Right ventricle myocardium superior (tissue), 1 donor: Measurements from ENCODE around the gene RARA. TPM values are rescaled to one million over a fixed set of nuclear protein-coding genes. Genes with fewer than 3 reads are reported as not detected.

Experiments
- ATAC-seq: fragments of 200-7000 bp; cut with Tn5 transposase; one replicate; pipeline ENCODE4 v1.9.1; 2020; ENCODE audit warnings: mild to moderate bottlenecking; ENCODE audit not compliant: poor library complexity
- DNase-seq: peaks from one replicate; pipeline ENCODE4 v3.0.0-alpha.2; 2020
- intact Hi-C: fragments of 100-400 bp; cut with DNase I; formaldehyde crosslinking; loops from one replicate; pipeline ENCODE4 v1.11.2; 2022
- long read RNA-seq: library from polyadenylated mRNA; unstranded; transcript quantifications from one replicate; pipeline ENCODE4 v2.0.0, GENCODE V29; 2021
- total RNA-seq: library from RNA; stranded (reverse); fragmentation: NEBNext Ultra II Directional; extraction: Animal tissue kit (Norgen Biotek cat#: 25700); gene quantifications from one replicate; pipeline ENCODE4 v1.2.1, GENCODE V29; 2021
- donor health status: DM: no; HTN: yes; CAD: no; lungs with severe emphysema.

RARA gene
- 15.8 TPM for total RNA-seq
- long read RNA-seq, transcript RARA-204 (9 exons, 2,024 nt) = minor isoform, 7 of 27 reads
- long read RNA-seq, transcript RARA-202 (8 exons, 2,285 nt) = major isoform, 10 of 27 reads
- long read RNA-seq, partial matches to known transcripts = 4 of 27 reads
- long read RNA-seq, other reads (novel, unspliced or antisense) = 6 of 27 reads

DNA sequence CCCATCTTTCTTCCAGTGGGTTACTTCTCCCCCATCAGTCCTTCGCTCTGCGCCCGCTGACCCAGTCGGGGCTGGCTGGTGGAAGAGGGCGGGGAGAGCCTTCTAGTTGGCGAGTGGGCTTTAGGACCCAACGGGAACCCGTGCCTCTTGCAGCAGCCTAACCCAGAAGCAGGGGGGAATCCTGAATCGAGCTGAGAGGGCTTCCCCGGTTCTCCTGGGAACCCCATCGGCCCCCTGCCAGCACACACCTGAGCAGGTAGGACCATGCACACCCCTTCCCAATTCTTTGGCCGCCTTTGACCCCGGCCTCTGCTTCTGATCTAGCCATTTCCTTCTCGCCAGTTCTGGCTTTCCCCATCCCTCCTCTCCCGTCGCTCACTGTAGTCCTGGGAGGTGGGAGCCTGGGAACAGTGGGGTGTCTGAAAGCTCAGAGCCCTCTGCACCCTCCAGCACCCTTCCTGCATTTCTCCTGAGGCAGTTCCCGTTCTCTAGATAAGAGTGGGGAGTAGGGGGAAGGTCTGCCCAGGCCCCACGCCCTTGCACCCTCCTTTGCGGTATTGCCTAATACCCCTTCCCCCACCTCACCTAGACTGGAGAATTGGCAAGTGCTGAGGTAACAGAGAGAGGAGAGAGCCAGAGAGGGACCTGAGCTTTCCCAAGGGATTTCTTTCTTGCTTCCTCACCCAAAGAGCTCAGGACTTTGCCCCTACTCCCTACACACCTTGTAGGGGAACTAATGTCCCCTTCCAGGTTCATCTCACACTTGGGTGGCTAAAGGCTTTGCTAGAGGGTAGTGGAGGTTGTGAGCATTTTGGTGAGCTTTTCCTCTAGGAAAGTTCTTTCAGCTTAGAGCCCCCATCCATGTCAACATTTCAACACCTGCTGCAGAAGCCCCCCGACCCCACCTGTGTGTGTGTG, at the start of gene RARA:
RARA (plus strand) TSS at position 150 of the 918 bp plus-strand sequence. CDS start 22,039 bp downstream, outside the sequence.
- peak; percentile 76 for DNase-seq
- ATAC-seq = peak; percentile 46
- intact Hi-C loops = loop anchor here (10.0 kb wide), 1 partner anchor 246 kb away; no protein-coding TSS in a partner anchor

DNA sequence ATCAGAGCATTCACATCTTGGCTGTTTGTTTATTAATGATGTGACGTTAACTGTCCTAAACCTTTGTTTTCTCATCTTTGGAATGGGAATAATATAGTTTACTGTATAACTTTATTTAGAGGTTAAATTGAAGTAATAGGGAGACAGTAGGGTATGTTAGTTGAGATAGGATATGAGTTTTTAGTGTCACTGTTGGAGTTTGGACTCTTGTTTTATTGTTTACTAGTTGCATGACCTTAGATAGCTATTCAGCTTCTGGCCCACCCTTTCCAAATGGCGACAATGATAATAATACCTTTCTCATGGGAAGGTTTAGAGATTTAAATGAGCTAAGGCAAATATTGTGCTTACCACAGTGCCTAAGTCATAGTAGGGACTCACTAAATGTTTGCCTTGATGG, 49.5 kb upstream of the RARA start:
- intact Hi-C loops = no loop called here
- ATAC-seq (no peak), DNase-seq (no peak)

GRCh38 chr17:40260528-40260927, 48.5 kb upstream of the RARA start:
- ATAC-seq (no peak), DNase-seq (no peak)
- intact Hi-C loops = no loop called here

DNA sequence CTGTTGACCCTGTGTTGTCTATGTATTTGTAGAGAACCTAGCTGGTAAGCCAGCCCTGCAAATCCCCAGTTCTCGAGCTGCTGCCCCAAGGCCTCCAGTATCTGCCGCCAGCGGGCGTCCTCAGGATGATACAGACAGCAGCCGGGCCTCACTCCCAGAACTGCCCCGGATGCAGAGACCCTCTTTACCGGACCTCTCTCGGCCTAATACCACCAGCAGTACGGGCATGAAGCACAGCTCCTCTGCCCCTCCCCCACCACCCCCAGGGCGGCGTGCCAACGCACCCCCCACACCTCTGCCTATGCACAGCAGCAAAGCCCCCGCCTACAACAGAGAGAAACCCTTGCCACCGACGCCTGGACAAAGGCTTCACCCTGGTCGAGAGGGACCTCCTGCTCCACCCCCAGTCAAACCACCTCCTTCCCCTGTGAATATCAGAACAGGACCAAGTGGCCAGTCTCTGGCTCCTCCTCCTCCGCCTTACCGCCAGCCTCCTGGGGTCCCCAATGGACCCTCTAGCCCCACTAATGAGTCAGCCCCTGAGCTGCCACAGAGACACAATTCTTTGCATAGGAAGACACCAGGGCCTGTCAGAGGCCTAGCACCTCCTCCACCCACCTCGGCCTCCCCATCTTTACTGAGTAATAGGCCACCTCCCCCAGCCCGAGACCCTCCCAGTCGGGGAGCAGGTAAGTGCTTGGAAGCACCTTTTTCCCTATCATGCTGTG, 44.4 kb upstream of the RARA start:
- intact Hi-C loops = no loop called here
- no peak for ATAC-seq
- DNase-seq = no peak

DNA sequence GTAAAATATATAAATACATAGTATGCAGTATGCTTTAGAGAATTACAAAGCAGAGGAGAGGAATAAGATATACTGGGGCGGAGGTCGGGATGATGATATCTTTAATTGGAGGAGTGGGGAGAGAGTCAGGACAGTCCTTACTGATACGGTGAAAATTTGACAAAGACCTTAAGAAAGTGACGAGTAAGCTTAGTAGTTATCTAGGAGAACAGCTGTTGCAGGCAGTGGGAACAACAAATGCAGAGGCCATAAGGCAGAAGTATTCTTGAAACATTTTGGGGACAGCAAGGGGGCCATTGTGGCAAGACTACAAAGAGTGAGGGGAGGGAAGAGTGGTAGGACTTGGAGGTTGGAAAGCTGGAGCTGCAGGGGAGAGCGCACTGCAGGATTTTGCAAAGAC, 43.6 kb upstream of the RARA start:
- DNase-seq (no peak), ATAC-seq (no peak)
- intact Hi-C loops = no loop called here

GRCh38 chr17:40266882-40267281, 42.1 kb upstream of the RARA start:
- intact Hi-C loops = no loop called here
- DNase-seq (no peak), ATAC-seq (no peak)

GRCh38 chr17:40268141-40268712, 40.8 kb upstream of the RARA start:
- DNase-seq (no peak), ATAC-seq (no peak)
- intact Hi-C loops = no loop called here

DNA sequence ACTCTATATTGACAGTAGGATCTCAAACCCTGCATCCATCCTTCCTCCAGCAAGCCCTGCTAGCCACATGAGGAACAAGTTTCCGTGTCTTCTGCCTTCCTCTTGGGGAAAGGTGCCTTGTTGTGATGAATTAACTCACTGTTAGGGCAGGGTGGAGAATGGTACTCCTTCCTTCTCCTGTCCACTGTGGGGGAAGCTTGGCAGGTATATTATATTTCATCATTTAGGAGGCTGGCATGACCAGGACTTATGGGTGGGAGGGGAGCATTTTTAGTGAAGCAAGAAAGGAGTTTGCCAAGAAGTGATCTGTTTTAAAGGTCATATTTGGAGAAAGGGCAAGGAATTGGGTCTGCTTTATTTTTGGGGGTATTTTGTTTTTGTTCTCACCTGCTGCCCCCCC, 30.6 kb upstream of the RARA start:
- intact Hi-C loops = no loop called here
- DNase-seq (no peak), ATAC-seq (no peak)

DNA sequence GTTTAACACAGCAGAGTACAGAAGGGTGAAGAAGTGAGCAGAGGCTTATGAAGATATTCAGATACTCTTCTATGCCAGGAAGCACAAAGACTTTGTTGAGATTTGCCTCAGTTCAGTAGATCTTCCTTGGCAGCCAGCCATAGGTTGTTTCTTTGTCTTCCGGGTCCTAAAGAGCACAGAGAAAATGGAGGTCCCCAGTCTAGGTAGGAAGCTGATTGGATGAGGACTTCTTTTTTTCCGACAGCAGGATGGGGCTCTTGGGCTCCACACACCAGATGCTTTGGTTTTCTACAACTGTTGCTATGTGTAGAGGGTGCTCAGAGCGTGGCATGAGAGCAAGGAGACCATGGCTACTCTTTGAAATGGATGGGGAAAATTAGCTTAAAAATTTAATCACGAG, 29.6 kb upstream of the RARA start:
- no peak for DNase-seq
- ATAC-seq = no peak
- intact Hi-C loops = no loop called here

- DNase-seq (no peak), ATAC-seq (no peak)
- intact Hi-C loops = no loop called here
Observed at GRCh38 chr17:40281663-40282062, 27.3 kb upstream of the RARA start.

GRCh38 chr17:40283662-40284061, 25.3 kb upstream of the RARA start:
- ATAC-seq (no peak), DNase-seq (no peak)
- intact Hi-C loops = no loop called here

GRCh38 chr17:40284085-40284713, 24.8 kb upstream of the RARA start:
- DNase-seq (no peak), ATAC-seq (no peak)
- intact Hi-C loops = no loop called here

- intact Hi-C loops = loop anchor here (5.0 kb wide), 1 partner anchor 84 kb away; no protein-coding TSS in a partner anchor
- ATAC-seq = no peak
Observed at GRCh38 chr17:40286473-40286872, 22.5 kb upstream of the RARA start.

GRCh38 chr17:40287159-40287493, 21.9 kb upstream of the RARA start:
- ATAC-seq (no peak), DNase-seq (no peak)
- intact Hi-C loops = loop anchor here (5.0 kb wide), 1 partner anchor 85 kb away; no protein-coding TSS in a partner anchor

More at GRCh38 chr17:40286473-40286872, 22.5 kb upstream of the RARA start:
- no peak for DNase-seq

DNA sequence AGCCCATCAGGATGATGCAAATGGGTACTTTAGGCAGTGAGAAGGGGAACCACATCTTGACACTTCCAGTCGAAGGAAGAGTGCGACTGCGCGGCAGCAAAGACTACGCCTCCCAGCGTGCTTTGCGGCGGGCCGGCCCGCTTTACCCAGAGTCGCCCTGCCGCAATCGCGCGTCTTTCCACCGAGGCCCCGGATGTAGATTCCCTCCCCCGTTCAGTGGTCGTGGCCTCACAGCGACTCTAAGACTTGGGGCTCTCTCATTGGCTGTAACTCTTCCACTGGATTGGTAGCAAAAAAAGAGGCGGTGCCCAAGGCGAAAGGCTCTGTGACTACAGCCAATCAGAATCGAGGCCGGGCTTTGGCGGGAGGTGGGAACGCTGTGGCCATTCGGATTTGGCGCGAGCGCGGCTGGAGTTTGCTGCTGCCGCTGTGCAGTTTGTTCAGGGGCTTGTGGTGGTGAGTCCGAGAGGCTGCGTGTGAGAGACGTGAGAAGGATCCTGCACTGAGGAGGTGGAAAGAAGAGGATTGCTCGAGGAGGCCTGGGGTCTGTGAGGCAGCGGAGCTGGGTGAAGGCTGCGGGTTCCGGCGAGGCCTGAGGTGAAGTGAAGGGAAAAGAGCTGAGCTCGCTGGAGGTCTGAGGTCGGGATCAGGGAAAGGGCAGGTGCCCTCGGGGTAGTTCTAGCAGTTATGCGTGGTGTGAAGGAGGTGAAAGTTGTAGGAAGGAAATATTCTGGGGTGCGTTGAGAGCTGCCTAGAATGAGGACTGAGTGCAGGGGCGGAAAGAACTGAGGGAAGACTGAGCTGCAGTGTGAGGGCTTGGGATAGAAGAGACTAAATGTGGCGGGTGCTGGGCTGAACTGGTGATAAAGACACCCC, 21.2 kb upstream of the RARA start, which contains the start of gene CDC6:
CDC6 (plus strand) TSS at position 386 of the 876 bp plus-strand sequence. CDS start 1,542 bp downstream, outside the sequence.
- intact Hi-C loops = loop anchor here (5.0 kb wide), 1 partner anchor 85 kb away; no protein-coding TSS in a partner anchor
- DNase-seq (peak; percentile 99), ATAC-seq (peak; percentile 99)

- ATAC-seq (no peak), DNase-seq (no peak)
- intact Hi-C loops = no loop called here
Observed at GRCh38 chr17:40290629-40291280, 18.2 kb upstream of the RARA start.

- no peak for ATAC-seq
- intact Hi-C loops = no loop called here
- DNase-seq = no peak
Observed at GRCh38 chr17:40291281-40291664, 17.7 kb upstream of the RARA start.
